Dendritic cell treated with granulocyte-macrophage colony-stimulating factor and Interleukin-4, amounts not matched to agents 40 ng/mL and 50 ng/mL, for 4 days (primary cell): ENCODE results near the gene MSS51.
A peak's percentile ranks its signal among the peaks of the same experiment; 100 is the strongest.

ENCODE experiments used
- H3K27ac Mint-ChIP-seq: one replicate; pipeline ENCODE4 v1.8.0; 2022; ENCODE audit warnings: mild to moderate bottlenecking, mixed read lengths
- H3K27me3 Mint-ChIP-seq: one replicate; pipeline ENCODE4 v1.8.0; 2022; ENCODE audit warnings: mild to moderate bottlenecking, mixed read lengths
- H3K36me3 Mint-ChIP-seq: one replicate; pipeline ENCODE4 v1.8.0; 2022; ENCODE audit warnings: low read depth, mixed read lengths
- H3K4me1 Mint-ChIP-seq: one replicate; pipeline ENCODE4 v1.8.0; 2022; ENCODE audit warnings: low read depth, mixed read lengths
- H3K4me3 Mint-ChIP-seq: one replicate; pipeline ENCODE4 v1.8.0; 2022; ENCODE audit warnings: mild to moderate bottlenecking, moderate library complexity, mixed read lengths
- H3K9me3 Mint-ChIP-seq: one replicate; pipeline ENCODE4 v1.8.0; 2022; ENCODE audit warnings: mixed read lengths
- intact Hi-C: fragments of 100-400 bp; cut with micrococcal nuclease; formaldehyde crosslinking; loops from one replicate; pipeline ENCODE4 v1.15.0; 2022

Gene MSS51

DNA sequence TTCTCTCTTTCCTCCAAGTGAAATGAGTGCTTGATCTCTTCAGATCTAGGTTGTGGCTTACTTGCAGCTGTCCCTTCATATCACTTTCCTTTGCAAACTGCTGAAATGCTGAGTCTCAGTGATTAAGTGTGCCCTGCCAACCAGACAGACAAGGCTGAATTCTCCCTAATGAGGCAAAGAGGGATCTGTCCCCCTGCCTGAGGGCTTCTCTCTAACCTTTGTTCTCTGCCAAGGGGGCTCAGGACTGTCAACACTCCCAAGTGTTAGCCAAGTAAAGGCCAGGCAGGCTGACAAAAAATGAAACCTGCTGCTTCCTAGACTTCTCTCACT lies at the start of gene MSS51:
TSS of gene MSS51 (minus strand) at position 24 of the 330 bp plus-strand sequence. CDS start 5,277 bp downstream, outside the sequence.
- Mint-ChIP-seq H3K4me3 (no peak within 1 kb of the TSS), H3K27me3 (no peaks in the 10 kb centered on the region), H3K27ac (no peak within 1 kb of the TSS), H3K36me3 (peaks cover 39% of the 10 kb centered on the region), H3K4me1 (no peaks in the 10 kb centered on the region), H3K9me3 (no peaks in the 10 kb centered on the region)
- intact Hi-C loops: no loop called here

DNA sequence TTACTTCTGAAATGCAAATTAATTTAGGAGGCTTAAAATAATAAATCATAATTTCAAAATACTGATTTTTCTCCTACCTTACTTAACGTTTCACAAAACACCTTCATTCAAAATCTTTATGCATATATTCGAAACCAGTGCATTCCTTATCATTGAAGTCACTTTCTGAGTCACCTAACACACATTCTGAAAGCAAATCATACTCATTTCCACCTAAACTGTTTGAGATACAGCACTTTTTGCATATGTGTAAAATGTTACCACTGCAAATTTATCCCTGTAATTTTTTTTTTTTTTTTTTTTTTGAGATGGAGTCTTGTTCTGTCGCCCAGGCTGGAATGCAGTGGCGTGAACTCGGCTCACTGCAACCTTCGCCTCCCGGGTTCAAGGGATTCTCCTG lies 46.8 kb upstream of the MSS51 start:
- intact Hi-C loops: no loop called here
- peaks cover 58% of the 10 kb centered on the region for H3K36me3 Mint-ChIP-seq
- H3K4me1 Mint-ChIP-seq: peaks cover 1% of the 10 kb centered on the region
- no peaks in the 10 kb centered on the region for H3K27me3 Mint-ChIP-seq
- no peak overlapping the region for H3K27ac Mint-ChIP-seq
- H3K9me3 Mint-ChIP-seq: no peaks in the 10 kb centered on the region
- no peak overlapping the region for H3K4me3 Mint-ChIP-seq

DNA sequence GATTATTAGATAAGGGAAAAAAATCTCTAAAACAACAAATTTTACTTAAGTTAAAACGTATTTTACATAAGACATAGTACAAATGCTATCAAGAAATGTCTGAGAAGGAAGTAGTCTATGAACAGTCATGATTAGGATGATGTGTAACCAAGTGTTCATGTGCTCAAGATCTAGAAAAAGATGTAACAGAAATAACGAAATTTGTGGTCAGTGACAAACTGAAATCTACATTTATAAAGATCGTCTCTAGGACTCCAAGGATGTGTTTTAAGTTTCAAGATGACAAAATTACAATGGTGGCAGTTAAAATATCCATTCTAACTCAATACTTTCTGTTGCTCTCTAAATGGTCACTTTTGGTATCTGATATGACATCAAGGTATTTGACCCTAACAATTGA lies 45.3 kb upstream of the MSS51 start:
- H3K27ac Mint-ChIP-seq: no peak overlapping the region
- no peak overlapping the region for H3K4me3 Mint-ChIP-seq
- no peaks in the 10 kb centered on the region for H3K9me3 Mint-ChIP-seq
- H3K27me3 Mint-ChIP-seq: no peaks in the 10 kb centered on the region
- H3K4me1 Mint-ChIP-seq: no peaks in the 10 kb centered on the region
- H3K36me3 Mint-ChIP-seq: peaks cover 73% of the 10 kb centered on the region
- intact Hi-C loops: no loop called here

DNA sequence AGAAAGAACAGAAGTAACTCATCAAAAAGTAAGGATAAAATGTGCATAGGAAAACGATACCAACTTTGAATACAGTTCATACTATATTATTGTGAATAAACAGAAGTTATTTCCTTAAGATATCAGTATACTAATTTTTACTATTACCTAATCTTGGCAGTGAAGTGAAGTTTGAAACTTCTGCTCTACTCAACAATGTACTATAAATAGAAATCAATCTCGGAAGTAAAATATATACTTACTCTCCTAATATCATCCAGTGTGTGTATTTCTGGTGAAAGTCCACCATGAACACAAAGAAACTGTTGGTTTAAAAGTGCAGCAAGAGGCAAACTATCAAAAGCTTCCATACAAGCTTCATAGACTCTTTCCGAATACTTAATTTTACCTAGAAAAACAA lies 37.9 kb upstream of the MSS51 start:
- Mint-ChIP-seq H3K9me3 (no peaks in the 10 kb centered on the region), H3K36me3 (peaks cover 79% of the 10 kb centered on the region), H3K27me3 (no peaks in the 10 kb centered on the region), H3K27ac (no peak overlapping the region), H3K4me1 (peaks cover 11% of the 10 kb centered on the region), H3K4me3 (no peak overlapping the region)
- intact Hi-C loops: no loop called here

DNA sequence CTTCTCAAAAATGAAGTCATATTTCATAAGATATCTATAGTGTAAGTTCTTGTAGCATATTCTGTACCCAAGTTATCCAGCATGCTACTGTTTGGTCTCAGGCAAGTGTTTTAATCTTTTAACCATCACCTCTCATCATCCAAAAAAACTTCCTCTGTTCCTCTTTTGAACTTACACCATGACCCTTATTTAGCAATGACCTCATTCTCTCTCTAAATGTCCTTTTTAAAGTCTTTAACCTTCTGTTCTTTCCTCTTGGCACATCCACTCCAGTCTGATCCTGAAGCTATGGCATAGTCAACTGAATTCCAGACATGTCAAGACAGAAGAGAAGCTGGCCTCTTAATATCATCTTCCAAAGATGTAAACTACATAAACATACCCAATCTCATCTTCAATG lies 36.2 kb upstream of the MSS51 start:
- H3K27ac Mint-ChIP-seq: peak overlapping the region; percentile 25
- peaks cover 11% of the 10 kb centered on the region for H3K4me1 Mint-ChIP-seq
- H3K9me3 Mint-ChIP-seq: no peaks in the 10 kb centered on the region
- intact Hi-C loops: no loop called here
- peaks cover 79% of the 10 kb centered on the region for H3K36me3 Mint-ChIP-seq
- no peak overlapping the region for H3K4me3 Mint-ChIP-seq
- no peaks in the 10 kb centered on the region for H3K27me3 Mint-ChIP-seq

DNA sequence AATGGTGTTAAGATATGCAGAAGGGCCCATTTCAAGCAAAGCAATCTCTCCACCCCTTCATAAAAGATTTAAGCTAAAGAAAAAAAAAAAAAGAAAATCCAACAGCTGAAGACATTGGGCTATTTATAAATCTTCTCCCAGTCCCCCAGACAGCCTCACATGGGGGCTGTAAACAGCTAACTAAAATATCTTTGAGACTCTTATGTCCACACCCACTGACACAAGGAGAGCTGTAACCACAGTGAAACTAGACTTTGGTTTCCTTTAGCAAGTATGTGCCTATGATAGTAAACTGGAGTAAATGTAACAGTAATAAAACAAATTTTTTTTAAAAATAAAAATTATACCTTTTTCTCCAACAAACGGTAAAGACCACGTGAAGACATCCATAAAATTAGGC lies 33.8 kb upstream of the MSS51 start:
- H3K4me1 Mint-ChIP-seq: peaks cover 11% of the 10 kb centered on the region
- H3K9me3 Mint-ChIP-seq: no peaks in the 10 kb centered on the region
- H3K27ac Mint-ChIP-seq: no peak overlapping the region
- intact Hi-C loops: no loop called here
- no peaks in the 10 kb centered on the region for H3K27me3 Mint-ChIP-seq
- no peak overlapping the region for H3K4me3 Mint-ChIP-seq
- peaks cover 84% of the 10 kb centered on the region for H3K36me3 Mint-ChIP-seq

DNA sequence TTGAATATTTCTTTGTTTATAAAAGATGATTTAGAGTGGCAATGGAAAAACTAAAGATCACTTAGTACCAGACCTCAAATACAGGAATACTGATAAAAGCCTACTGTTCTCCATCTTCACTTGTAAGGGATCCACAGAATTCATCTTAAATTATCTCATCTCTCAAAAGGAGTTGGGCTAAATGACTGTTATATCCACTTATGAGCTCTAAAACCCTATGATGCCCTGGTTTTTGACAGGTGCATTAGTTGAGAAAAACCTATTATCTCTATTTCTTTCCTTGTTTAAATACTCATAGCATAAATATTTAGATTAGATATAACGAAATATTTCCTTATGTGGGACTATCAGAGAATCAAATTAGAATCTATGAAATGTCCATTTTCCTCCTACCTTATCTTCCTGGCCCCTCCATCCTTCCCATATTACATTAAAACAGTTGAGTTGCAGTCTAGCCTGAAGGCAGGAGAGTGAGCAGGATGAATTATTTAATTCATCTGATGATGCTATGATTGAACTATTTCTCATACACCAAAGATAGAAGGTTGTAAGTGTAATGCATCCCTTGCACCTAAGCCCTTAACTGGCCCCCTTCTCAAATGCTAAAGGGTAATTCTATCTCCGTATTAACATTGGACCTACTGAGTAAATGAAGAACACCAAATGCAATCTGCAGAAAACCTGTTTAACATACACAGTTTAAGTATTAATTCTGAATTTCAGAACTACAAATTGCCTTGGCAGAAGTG lies 32.8 kb upstream of the MSS51 start:
- Mint-ChIP-seq H3K9me3 (no peaks in the 10 kb centered on the region), H3K36me3 (peaks cover 84% of the 10 kb centered on the region), H3K27ac (no peak overlapping the region), H3K4me3 (no peak overlapping the region), H3K4me1 (peaks cover 11% of the 10 kb centered on the region), H3K27me3 (no peaks in the 10 kb centered on the region)
- intact Hi-C loops: no loop called here

DNA sequence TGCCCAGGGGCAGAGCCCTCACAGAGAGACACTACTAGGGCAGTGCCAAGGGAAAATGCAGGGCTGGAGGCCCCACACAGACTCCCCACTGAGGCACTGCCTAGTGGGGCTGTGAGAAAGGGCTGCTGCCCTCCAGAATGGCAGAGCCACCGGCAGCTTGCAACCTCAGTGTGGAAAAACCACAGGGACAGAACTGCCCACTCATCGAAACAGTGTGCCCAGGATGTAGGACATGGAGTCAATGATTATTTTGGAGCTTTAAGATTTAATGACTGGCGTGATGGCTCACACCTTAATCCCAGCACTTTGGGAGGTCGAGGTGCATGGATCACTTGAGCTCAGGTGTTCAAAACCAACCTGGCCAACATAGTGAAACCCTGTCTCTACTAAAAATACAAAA lies 27.5 kb upstream of the MSS51 start:
- peak overlapping the region; percentile 12 for H3K27ac Mint-ChIP-seq
- no peaks in the 10 kb centered on the region for H3K4me1 Mint-ChIP-seq
- H3K36me3 Mint-ChIP-seq: peaks cover 83% of the 10 kb centered on the region

DNA sequence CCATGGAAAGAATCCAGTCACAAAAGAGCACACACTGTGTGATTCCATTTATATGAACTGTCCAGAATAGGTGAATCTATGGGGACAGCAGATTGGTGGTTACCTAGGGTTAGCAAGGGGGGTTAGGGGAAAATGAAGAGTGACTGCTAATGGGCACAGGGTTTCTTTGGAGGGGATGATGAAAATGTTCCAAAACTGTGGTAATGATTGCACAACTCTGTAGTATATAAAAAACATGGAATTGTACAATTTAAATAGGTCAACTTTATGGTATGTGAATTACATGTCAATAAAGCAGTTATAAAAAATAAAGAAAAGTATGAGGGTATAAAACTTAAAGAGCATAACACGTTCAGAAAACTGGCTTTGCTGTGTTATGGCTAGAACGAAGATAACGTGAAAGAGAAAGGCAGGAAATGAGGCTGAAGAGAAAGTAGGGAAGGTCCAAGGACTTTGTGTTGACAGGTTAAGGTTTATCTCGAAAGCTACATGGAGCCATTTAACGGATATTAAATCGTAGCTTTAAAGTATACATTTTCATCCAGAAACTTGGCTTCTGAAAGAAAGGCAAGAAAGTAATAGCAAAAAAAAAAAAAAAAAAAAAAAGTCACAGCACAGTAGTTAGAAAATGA lies 26.4 kb upstream of the MSS51 start:
- H3K4me1 Mint-ChIP-seq: no peaks in the 10 kb centered on the region
- no peaks in the 10 kb centered on the region for H3K27me3 Mint-ChIP-seq
- no peak overlapping the region for H3K4me3 Mint-ChIP-seq
- H3K36me3 Mint-ChIP-seq: peaks cover 82% of the 10 kb centered on the region
- H3K9me3 Mint-ChIP-seq: no peaks in the 10 kb centered on the region
- intact Hi-C loops: no loop called here
- no peak overlapping the region for H3K27ac Mint-ChIP-seq

More for the DNA sequence above, 27.5 kb upstream of the MSS51 start:
- Mint-ChIP-seq H3K27me3 (no peaks in the 10 kb centered on the region), H3K9me3 (no peaks in the 10 kb centered on the region), H3K4me3 (no peak overlapping the region)
- intact Hi-C loops: no loop called here

DNA sequence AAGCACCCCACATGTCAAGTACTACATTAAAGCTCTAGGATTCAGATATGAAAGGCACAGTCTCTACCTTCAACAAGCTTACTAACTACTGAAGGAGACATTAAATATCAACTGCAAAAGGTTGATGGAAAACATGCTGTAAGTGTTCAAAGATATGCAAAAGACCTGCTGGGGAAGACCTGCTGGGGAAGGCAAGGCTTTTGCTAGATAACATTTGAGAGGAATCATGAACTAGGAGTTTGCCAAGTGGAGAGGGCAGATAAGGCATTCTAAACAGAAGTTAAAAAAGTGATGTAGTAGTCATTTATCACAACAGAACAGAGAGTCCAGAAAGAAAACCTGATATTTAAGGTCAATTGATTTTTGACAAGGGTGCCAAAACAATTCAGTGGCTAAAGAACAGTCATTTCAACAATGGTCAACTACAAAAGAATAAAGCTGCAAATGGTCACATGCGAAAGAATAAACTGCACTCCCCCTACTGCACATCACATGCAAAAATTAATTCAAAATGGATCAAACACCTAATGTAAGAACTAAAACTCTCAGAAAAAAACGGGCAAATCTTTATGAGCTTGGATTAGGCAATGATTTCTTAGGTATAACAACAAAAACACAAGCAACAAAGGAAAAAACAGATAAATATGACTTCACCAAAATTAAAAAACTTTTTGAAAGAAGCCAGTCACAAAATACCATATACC lies 23.0 kb upstream of the MSS51 start:
- Mint-ChIP-seq H3K27ac (no peak overlapping the region), H3K4me1 (no peaks in the 10 kb centered on the region), H3K36me3 (peaks cover 72% of the 10 kb centered on the region), H3K4me3 (no peak overlapping the region), H3K9me3 (no peaks in the 10 kb centered on the region), H3K27me3 (no peaks in the 10 kb centered on the region)
- intact Hi-C loops: no loop called here

DNA sequence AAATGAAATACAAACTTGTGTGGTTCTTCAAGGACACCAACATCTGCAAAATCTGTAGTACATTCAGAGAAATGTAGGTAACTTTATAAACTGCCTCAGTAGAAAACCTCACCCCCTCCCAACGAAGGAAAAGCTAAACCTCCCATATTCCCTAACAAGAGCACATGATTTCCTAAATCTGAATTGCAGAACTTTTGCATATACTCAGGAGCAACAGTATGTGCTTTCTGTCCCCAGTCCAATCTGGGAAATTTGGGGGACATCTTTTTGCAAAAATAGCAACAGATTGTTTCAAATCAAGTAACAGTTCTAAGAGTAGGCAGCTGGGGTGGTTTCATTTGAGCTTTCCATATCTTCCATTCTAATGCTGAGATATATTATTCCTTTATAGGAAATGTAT lies 15.8 kb upstream of the MSS51 start:
- Mint-ChIP-seq H3K27me3 (no peaks in the 10 kb centered on the region), H3K36me3 (peaks cover 68% of the 10 kb centered on the region), H3K9me3 (no peaks in the 10 kb centered on the region), H3K4me1 (no peaks in the 10 kb centered on the region), H3K27ac (no peak overlapping the region), H3K4me3 (no peak overlapping the region)
- intact Hi-C loops: no loop called here

DNA sequence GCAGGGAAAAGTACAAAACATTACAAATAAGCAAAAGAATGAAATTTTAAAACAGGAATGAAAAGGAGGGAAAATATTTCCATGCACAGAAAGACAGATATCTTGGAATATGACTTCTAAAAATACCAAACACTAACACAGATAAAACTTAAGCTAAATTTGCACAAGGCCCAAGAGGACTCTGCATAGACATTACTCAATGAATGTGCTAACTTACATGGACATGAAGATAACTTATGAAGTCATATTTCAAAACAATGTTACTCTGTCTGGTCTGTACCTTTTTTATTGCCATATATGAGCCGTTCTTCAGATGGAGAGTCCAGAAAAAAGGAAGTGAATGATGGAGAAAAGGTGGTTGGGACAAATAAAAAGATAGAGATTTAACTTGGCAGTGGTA lies 15.0 kb upstream of the MSS51 start:
- Mint-ChIP-seq H3K4me1 (no peaks in the 10 kb centered on the region), H3K9me3 (no peaks in the 10 kb centered on the region), H3K4me3 (no peak overlapping the region), H3K27ac (no peak overlapping the region), H3K36me3 (peaks cover 60% of the 10 kb centered on the region), H3K27me3 (no peaks in the 10 kb centered on the region)
- intact Hi-C loops: no loop called here

DNA sequence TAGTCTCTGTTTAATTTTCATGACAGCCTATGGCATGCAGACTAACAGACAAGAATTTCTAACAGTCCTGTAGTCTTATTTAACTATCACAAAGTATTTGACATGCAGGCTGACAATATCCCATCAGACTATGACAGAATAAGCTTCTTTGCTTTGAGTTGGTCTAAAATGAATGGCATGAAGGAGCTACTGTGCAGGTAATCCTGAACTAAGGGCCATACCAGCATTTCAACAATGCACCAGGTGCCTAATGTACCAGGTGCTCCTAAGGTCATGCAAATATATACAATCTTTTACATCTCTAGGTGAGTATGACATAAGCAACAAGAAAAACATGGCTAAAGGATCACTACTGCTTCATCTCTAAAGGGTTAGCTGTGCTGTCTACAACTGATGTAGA lies 13.6 kb upstream of the MSS51 start:
- intact Hi-C loops: no loop called here
- no peaks in the 10 kb centered on the region for H3K4me1 Mint-ChIP-seq
- no peak overlapping the region for H3K27ac Mint-ChIP-seq
- no peaks in the 10 kb centered on the region for H3K9me3 Mint-ChIP-seq
- H3K27me3 Mint-ChIP-seq: no peaks in the 10 kb centered on the region
- H3K4me3 Mint-ChIP-seq: no peak overlapping the region
- H3K36me3 Mint-ChIP-seq: peaks cover 60% of the 10 kb centered on the region

DNA sequence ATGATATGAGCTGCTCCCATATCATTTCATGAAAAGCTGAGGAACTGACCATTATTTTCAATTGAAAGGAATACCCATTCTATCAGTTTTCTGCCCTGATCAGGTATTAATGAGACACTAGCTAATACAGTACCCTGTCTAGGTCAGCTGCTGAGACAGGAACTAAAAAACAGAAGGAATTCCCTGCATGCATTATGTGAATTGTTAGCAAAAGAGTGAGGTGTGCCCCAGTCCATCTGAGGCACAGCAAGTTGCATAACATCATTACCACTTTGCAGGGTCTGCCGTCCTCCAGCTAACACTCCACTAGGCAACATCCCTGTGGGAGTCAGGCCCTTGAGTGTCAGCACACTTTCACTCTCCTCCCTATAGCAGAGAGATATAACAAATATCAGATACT lies 11.1 kb upstream of the MSS51 start:
- Mint-ChIP-seq H3K36me3 (peaks cover 56% of the 10 kb centered on the region), H3K27ac (no peak overlapping the region), H3K4me3 (no peak overlapping the region), H3K9me3 (no peaks in the 10 kb centered on the region), H3K27me3 (no peaks in the 10 kb centered on the region), H3K4me1 (no peaks in the 10 kb centered on the region)
- intact Hi-C loops: no loop called here
